GM21576 (cell line): ENCODE data around the gene MAST4.

Source experiments
- ATAC-seq: cut with Tn5 transposase; IDR thresholded peaks from one replicate; pipeline ENCODE4 v1.9.1; 2021; ENCODE audit warnings: mild to moderate bottlenecking, moderate library complexity; ENCODE audit not compliant: unreplicated experiment

Gene MAST4

DNA sequence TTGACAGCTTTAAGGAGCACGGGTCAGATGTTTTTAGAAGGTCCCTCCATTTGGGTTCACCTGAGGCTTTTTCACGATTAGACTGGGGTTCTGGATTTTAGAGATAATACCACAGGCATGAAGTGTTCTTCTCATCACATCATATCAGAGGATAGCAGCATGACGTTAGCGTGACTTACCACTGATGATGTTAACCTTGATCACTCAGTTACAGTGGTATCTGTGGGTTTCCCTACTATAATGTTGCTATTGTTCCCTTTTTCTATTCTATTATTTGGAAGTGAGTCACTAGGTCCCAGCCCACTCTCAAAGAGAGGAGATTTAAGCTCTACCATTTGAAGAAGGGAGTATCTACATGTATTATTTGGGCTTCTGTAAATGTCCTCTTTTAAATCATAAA is 300.0 kb downstream of the MAST4 start:
- ATAC-seq = no peak

DNA sequence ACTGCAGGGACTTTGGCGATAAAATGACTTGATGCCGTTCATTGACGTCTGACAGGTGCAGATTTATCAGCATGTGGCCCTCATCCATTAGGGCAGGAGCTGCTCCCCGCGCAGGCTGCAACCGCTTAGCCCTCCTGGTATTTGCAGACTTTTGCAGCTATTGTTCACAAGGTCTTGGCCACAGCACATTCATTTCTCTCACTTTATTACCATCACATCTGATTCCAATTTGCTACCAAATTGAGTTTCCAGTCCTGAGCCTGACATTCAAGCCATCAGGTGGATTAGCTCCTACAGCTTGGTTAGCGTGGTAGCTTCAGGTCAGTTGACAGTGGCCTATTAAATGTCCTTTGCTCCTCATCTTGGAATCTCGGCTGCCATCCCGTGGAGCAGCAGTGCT is 301.2 kb downstream of the MAST4 start:
- ATAC-seq = no peak

DNA sequence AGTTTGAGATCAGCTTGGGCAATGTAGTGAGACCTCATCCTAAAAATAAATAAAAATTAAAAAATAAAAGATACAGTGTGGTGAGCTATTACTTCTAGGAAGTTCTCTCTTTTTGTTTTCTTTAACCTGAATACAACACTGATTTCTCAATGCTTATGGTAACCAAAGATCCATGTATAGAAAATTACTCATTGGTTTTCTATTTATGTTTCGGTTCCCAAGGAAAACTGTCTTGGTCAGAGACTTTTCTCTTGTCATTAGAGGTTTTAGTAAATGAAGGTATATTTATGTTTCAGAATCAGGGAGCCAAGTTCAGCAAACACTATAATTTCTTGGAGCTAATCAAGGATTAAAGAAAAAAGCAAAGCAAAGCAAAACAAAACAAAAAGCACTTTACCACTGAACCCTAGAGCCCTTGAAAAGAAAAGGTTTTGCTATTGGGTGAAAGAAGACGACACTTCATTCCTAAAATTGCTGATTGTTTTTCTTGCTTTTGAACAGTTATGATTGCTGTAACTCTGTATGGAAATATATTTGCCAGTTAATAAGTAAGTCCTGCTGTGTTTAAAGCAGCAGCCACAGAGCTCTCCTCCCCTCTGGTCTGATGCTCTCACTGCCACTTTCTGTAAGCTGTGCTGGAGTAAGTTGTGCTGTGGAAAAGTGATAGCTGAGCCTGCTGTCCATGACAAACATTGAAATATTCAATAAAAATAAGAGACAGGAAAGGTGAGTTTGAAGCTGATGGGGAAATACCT is 302.2 kb downstream of the MAST4 start:
- ATAC-seq = no peak

DNA sequence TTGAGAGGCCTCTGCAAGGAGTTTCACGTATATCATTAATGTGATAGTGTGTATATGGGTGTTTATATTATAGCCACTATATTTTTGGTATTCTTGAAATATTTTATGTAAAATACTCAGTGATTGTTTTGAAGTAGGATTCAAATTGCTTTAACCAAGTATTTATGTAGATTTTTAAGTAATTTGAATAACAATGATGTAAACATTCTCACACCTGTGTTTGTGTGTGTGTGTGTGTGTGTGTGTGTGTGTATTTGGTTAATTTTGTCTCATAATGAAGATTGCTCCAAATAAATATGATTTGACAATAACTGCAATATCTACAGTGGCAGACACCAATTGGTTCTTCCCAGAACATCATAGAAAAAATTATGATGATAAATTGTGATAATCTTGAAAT is 307.0 kb downstream of the MAST4 start:
- ATAC-seq = no peak

DNA sequence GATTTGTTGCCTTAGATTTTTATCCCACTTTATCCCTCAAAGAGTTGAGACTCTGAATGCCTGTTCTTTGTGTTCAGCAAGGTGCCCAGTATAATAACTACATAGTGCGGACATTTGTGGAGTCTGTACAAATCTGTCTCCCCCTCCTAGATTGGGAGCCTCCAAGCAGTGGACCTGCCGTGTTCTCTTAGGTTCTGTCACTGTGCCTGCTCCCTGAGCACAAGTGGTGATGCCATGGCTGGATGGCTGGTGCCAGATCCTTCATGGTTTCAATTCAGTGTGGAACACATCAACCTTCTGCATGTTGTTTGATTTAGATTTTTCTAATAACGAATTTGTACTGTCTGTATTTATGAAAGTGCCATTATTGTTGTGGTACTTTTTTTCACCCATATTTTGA is 307.5 kb downstream of the MAST4 start:
- no peak for ATAC-seq

DNA sequence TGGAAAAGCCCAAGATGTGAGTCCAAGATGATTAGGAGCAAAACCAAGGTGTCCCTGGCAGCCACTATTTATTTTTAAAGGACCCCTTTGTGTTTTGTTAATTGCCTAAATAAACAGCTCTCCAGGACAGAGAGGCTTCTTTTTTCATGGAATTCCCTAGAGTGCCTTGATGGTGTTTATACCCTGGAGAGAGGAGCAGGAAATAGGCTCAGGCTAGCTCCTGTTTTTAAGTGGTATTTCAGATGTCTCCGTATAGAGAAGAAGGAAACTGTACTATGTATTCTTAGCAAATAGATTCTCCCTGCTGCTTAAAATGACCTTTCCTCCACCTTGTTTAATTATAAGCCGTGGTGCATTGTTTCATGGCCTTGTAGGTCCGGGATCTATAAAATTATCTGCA is 308.0 kb downstream of the MAST4 start:
- ATAC-seq = no peak

DNA sequence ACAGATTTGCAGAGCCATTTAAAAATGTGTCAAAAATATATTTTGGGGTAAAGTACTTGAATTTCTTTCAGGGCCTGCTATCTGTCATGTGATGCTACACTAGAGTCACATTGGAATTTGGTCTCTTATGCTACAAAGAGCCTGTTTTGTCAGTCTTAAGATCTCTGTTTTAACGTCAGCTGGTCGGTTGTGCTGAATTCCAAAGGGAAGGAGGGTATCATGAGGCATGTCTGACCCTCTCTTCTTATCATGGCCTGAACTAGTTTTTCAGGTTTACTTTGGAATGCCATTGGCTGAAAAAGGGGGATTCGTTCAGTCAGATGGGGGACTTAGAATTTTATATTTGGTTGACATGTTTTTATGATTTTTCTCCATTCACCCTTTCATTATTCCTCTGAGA is 309.8 kb downstream of the MAST4 start:
- ATAC-seq = no peak

- no peak for ATAC-seq
Observed at GRCh38 chr5:66908230-66908629, 312.0 kb downstream of the MAST4 start.

GRCh38 chr5:66909364-66909763 is 313.2 kb downstream of the MAST4 start:
- no peak for ATAC-seq

DNA sequence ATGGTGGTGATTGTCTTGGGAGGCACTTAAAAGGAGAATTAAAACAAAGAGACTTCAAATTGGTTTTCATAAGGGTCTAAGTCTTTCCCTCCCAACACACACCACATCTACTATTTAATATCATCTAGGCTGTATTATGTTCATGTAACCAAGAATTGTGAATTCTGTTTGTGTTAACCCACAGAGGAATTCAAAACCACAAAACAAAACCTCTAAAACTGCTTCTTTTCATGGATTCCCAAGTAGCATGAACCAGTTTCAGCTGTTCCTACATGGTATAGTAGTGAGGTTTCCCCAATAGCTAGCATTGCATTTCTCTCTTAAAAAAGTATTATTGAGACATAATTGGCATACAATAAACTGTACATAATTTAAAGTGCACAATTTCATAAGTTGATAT is 316.6 kb downstream of the MAST4 start:
- ATAC-seq = no peak

- no peak for ATAC-seq
Observed at GRCh38 chr5:66915531-66915930, 319.3 kb downstream of the MAST4 start.

DNA sequence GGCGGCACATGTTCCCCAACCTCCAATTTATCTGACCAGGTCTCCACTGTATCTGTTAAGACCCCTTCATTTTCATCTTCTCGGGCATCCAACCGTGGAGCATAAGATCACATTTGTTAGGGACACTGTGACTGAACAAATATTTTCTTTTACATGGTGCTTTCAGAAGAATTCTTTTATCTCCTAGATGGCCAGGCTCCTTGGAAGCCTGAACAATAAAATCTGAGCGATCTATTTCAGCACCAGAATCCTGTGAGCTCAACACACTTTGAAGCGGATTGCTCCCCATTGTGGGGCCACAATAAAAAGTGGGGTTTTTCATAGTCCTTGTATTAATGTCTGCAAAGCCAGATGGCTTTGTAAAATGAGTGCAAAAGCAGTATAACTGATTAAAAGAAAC is 326.7 kb downstream of the MAST4 start:
- ATAC-seq = no peak

- ATAC-seq = no peak
Observed at GRCh38 chr5:66923457-66923856, 327.3 kb downstream of the MAST4 start.

DNA sequence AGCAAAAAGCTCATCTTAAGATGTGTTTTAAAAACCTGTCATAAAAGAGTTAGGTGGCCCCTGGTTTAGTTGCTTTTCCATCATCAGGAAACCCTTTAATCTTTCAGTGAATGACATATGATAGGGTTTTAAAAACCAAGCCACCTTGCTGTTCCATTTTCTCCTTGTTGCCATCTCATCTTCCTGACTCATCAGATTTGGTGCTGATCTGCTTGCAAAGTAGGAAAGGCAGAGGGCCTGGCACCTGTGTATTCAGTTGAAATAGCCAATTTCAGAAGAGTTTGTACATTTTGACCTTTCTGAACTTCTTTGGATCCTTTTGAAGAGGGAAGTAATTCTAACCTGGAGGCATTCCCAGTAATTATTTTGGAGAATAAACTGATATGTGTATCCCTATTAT is 327.7 kb downstream of the MAST4 start:
- ATAC-seq = no peak

GRCh38 chr5:66927140-66927539 is 330.9 kb downstream of the MAST4 start:
- no peak for ATAC-seq

GRCh38 chr5:66929281-66929680 is 333.1 kb downstream of the MAST4 start:
- ATAC-seq = no peak

DNA sequence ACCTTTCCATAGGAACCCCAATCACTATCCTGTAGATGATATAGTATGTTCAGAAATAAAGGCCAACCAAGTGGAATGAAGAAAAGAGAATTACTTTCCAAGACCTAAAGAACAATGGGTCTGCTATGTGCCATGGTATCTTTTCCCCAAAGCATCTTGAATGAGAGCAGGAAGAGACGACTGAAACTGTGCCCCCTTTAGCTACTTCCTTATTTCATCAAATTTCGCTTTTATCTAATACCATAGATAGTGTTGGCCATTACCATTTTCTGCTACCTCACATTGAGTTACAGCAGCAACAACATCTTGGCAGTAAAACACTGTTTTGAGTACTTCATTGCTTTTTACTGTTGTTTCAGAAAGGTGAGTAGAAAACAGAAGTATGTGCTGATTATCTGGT is 333.8 kb downstream of the MAST4 start:
- no peak for ATAC-seq

- ATAC-seq = no peak
Observed at GRCh38 chr5:66931651-66932050, 335.5 kb downstream of the MAST4 start.

DNA sequence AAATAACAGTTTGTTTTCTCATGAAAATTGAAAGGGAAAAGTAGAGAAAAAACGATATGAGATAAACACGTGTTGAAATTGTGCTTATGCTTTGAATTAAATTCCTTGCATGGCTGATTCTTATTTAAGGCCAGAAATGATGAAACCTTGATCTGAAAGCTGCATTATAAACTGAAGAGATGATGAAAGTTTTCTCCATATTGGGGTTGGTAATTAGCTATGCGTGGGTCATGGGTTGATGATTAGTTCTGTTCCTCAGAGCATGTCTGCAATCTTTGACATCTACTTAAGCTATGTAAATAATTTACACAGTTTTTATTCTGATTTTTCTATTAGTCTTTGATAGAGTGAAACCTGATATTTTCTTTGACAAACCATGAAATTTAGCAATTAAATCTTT is 336.3 kb downstream of the MAST4 start:
- no peak for ATAC-seq

DNA sequence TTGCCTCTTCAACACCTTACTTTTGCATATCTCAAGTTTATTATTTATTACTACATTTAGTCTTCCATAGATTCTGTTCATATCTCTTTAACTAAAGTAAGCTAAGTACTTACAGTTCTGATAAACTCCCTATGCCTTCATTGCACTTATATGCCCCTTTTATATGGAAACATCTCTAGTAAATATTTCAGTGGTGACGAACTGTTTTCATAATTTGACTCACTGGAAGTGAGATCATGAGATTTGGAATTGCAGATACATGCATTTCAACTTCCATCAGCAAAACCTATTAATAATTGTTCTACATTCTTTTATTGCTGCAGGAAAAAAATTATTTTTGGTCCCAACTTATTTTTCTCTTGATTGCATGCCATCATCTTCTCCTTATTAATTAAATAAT is 336.9 kb downstream of the MAST4 start:
- no peak for ATAC-seq

DNA sequence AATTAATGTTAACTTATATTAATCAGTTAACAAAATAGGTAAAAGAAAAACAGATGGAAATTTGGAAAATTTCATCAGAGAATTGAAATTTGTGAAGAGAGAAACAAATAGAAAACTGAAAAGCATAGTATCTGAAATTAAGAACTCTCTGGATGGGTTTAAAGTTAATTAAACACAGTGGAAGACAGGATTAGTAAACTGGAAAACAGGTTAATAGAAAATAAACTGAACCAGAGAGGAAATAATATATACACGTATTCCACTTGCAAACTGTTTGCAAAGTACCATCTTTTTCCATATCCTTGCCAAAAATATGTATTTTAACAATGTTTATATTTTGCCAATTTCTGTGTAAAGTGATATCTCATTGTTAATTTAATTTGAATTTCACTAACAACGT is 342.9 kb downstream of the MAST4 start:
- no peak for ATAC-seq

GRCh38 chr5:66945389-66946349 is 349.5 kb downstream of the MAST4 start:
- ATAC-seq = peak; percentile 99
